Glomerular visceral epithelial cell (primary cell): ENCODE results near the gene TTYH2.

Experiments used
- DNase-seq: peaks from one replicate; pipeline ENCODE4 v3.0.0-alpha.2; 2016; ENCODE audit errors: extremely low spot score

TTYH2 gene

DNA sequence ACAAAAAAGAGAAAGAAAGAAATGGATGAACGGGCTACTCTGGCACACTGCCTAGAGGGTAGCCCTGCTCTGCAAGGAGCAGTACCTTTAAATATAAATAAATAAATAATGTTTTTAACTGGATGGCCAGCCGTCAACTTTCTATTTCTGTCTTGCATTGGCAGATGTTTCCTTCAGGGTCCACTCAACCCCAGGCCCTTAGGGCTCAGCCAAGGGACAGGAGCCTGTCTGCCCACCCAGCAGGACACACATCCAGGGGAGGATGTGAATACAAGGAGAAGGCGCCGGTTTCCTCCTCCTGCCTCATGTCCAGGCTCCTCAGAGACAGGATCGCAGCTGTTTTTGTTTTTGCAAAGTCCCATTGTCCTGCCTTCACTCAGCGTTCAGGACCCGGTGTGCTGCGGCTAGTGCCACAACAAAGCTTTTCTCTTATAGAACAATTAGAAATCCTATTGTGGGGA lies 22.6 kb downstream of the TTYH2 start:
- no peak for DNase-seq

DNA sequence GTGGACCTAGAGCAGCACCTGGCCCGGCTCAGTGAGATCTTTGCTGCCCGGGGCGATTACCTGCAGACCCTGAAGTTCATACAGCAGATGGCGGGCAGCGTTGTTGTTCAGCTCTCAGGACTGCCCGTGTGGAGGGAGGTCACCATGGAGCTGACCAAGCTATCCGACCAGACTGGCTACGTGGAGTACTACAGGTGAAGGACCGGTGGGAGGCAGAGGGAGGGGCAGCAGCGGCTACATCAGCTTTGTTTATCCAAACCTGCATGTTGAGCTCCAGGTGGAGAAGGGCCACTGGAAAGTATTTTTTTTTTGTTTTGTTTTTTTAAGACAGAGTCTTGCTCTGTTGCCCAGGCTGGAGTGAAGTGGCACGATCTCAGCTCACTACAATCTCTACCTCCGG lies 23.9 kb downstream of the TTYH2 start:
- DNase-seq, result no peak

DNA sequence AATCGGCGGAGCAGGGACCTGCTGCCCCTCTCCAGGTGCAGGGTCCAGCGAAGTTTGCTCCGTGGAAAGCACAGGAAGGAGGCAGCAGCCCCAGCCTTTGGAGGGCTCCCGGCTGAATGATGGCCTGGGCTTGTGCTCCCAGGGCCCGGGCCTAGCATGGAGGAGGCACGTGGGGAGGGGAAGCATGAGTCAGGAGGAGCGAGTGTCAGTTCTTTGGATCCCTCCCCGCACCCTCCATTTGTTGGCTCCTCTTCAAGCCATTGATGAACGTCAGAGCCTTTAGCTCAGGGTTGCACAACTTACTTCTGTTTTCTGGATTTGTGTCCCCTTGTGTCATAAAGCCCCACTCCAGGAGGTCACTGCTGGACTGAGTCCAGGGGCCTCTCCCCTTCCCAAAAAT lies 25.8 kb downstream of the TTYH2 start:
- no peak for DNase-seq

DNA sequence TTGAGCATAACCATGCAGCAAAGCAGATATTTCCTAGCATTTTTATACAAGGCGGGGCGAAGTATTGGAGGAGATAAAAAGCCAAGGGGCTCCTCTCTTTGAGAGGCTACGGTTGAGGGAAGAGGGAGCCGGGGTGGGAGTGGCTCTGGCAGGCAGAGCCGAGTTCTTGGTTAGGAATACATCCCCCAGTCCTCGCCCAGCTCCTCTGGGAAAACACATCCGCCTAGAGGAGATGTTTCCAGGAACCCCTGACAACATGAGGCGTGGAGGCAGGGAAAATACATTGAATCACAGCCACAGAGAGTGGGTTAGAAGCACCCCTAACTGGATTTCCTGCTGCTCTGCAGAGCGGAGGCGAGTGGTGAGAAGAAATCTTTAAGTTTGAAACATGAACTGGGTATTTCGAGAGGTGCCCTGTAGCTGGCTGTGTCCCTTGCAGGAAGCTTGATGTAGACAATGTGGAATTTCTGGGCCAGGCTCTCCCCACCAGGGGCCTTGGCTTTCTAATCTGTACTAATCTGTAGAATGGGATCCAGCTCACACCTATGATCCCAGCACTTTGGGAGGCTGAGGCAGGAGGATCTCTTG lies 27.3 kb downstream of the TTYH2 start:
- DNase-seq, result no peak

DNA sequence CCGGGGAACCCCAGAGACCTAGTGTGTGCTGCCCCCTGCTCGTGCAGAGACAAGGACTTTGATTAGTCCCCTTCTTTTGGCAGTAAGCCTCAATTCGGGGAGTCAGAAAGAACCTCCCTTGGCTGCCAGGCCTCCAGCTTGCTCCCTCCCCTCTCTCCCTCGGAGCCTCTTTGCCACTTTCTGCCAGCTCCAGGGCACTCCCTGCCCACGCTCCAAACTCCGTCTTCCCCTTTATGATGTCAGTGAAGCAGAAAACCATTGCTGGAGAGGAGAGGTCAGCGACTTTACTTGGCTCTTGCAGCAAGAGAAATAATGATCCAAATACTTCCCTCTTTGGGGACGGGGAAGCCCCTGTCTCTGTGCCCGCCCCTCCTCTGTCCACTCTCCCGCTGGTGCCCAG lies 28.1 kb downstream of the TTYH2 start:
- DNase-seq, result no peak

DNA sequence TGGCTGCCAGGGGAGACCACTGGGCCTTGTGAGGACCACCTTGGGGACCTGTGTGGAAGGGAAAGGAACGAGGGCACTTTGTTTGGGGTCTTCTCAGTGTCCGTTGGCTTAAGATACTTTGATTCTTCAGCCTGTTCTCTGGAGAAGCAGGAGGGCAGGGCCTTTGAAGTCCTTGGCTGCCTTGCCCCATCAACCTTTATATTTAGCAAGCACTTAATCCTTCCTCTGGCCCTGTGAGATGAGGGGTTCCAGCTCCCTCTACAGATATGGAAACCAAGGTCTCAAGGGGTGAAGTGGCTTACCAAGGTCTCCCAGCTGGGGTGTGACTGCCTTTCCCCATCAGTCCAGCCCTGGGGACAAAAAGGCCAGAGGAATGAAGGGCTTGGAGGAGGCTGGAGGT lies 28.5 kb downstream of the TTYH2 start:
- no peak for DNase-seq

DNA sequence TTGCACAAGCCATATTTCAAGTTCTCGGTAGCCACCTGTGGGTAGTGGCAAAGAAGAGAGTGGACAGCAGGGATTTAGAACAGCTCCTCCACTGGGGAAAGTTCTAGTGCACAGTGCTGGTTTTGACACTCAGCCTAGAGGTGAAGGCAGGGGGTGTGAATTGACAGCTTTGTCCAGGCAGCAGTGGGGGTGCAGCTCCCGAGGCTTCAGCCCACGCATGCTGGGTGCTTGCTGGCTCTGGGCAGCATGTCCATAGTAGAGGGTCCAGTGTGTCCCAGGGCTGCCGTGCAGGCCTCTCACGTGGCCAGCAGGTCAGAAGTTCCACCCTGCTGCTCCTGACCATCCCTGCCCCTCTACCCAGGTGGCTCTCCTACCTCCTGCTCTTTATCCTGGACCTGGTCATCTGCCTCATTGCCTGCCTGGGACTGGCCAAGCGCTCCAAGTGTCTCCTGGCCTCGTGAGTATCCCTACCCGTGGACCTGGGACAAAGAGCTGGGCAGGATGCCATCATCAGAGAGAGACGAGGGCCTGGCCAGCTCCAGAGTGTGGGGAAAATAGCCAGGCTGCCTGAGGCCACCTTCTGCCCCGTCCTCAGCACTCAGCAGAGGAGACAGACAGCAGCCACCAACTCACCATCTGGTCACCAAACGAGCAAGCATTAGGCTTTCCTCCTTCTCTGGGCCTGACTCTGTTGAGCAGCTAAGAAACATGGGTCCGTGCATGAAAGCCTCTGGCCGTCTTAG lies 29.8 kb downstream of the TTYH2 start:
- DNase-seq, result no peak

DNA sequence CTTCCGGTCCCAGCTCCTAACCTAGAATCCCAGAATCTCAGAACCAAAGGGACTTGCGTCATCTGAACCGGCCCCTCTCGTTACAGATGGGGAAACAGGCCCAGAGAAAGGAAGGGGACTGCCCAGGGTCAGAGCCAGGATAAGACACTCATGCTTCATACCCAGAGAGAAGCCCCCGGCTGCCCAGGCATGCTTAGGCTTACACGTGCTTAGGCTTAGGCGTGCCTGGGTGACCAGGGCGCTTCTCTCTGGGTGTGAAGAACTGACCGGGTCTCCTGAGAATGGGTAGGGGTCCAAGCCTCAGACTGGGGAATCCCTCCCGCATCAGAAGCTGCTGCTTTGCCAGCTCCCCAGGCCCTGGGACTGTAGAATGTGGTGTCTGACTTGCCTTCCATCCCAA lies 30.8 kb downstream of the TTYH2 start:
- no peak for DNase-seq

DNA sequence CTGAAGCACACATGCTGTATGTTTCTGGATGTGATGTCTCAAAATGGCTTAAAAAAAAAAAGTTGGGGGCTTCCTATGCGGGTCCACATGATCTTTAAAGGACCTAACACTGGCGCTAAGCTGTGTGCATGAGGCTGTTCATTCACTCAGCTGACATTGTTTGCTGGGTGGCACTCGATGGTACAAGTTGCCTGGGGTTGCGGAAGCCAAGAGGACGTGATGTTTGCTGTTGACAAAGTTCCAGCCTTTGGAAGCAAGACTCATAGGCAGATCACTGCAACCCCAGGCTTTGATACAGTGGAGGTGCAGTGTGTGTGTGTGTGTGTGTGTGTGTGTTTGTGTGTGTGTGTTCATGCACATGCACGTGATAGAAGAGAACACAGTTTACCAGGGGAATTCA lies 31.2 kb downstream of the TTYH2 start:
- DNase-seq, result no peak

DNA sequence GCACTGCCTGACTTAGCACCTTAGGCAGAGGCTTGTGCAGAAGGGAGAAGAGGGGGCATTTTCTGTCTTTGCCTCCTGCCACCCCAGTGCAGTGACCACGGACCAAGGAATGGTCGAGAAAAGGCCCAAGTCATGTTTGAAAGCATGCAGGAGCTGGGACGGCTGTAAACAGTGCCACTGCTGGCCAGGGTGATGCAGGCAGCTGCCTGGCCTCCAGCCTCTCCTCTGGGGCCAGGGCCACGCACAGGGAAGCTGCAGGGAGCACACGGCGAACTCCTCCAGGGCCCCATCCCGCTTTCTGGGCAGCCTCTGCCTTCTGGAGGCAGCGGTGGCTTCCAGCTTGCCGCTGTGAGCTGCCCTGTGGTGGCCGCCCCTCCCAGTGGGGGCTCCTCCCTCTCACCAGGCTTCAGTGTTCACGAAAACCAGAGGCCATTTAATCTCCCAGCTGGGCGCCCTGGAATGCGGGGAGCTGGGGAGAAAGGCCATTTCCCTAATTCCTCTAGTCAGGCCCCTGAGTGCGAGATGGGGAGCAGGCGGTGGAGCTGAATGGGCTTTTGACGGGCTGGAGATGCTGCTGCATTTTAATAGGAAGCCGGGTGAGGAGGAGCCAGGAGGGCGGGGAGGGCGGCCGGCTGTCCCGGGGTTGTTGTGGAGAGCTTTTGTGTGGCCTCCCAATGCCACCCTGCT lies 31.9 kb downstream of the TTYH2 start:
- no peak for DNase-seq

DNA sequence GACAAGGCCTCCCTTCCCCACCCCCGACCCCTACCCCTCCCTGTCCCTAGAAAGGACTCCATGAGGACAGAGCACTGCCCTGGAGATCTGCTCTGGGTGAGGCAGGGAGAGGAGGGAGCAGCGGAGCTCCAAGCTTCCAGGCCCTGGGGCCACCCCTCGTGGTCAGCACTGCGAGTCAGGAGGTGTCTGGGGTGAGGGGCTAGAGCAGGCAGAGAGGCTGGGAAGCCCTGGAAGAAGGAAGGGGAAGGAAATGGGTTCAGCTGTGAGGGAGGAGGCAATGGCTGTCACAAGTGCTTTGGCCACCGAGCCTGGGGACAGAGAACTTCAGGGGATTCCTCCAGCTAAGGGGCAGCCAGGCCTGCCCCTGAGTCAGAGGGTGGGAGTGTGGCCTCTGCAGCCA lies 32.5 kb downstream of the TTYH2 start:
- DNase-seq, result no peak

DNA sequence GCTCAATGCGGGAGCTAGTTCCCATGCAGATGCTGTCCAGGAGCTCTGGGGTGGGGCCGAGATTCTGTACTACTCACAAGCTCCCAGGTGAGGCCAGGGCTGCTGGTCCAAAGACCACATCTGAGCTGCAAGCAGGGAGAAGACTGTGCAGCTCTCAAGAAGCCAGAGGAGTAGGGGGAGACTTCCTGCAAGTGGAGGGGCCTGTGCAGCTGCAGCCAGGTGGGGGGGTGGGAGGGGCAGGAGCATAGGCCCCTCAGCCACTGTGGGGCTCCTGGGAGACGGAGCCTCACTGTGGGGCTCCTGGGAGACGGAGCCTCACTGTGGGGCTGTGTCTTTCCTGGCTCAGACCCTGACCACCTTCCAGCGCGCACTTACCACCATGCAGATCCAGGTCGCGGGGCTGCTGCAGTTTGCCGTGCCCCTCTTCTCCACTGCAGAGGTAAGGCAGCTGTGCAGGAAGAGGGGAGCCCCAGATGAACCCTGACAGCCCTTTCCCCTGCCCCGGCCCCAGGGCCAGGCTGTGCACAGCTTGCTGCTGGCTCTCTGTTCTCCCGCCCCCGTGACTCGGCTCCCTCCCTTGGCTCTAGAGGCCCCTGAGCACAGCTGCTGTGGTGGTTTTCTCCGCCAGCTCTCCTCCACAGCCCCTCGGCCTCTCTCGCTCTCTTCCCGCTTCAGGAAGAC lies 36.4 kb downstream of the TTYH2 start:
- DNase-seq, result no peak

DNA sequence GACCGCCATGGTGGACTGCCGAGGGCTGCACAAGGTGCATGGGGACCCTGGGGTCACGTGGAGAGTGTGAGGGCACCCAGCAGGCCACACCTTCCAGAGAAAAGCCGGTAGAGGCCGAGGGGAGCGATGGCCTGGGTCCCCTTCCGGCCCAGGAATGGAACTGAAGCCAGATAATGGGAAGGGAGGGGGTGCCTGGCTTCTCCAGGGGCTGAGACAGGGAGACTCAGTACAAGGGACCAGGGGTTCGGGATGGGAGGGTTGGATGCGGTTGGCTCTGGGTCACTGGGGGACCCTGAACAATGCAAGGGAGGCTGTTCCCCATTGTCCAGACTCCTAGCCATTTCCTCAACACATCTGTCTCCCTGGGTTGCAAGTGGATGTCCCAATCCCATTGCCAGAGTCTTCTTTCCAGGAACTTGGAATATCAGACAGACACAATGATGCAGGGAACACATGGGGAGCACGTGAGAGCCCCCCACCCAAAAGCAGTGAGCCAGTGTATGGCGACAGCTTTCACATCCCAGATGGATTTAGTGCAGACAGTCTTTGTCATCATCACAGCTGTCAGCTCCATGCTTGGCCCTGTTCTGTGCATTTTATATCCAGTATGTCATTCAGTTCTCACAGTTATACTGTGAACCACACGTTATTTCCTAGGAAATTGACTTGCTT lies 37.1 kb downstream of the TTYH2 start:
- no peak for DNase-seq

DNA sequence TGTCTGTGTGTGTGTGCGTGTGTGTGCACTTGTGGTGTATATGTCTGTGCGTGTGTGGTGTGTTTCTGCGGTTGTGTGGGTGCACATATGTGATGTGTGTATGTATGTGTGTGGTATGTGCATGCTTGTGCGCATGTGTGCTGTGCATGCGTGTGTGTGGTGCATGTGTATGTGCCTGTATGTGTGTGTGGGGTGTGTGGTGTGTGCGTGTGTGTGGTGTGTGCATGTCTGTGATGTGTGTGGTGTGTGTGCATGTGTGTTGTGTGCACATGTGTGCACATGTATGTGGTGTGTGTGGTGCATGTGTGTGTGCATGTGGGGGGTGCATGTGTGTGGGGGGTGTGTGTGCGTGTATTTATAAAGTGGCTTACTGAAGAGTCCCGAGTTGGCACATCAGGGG lies 37.7 kb downstream of the TTYH2 start:
- DNase-seq, result no peak

DNA sequence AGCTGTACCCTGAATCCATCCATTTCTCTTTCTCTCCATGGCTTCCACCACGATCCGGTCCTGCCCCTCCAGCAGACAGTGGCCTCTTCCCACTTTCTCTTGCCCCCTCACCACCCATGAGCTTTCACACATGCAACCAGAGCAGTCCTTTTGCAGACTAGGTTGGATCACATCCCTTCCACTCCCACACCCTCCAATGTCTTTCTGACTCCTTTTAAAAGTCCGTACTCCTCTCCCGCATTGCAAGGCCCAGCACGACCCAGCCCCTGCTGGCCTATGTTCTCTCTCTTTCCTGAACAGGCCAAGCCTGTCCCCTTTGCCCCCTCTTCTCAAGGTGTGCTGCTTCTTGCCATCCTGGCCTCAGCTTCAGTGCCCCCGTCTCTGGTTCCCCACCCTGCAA lies 38.2 kb downstream of the TTYH2 start:
- DNase-seq, result no peak

DNA sequence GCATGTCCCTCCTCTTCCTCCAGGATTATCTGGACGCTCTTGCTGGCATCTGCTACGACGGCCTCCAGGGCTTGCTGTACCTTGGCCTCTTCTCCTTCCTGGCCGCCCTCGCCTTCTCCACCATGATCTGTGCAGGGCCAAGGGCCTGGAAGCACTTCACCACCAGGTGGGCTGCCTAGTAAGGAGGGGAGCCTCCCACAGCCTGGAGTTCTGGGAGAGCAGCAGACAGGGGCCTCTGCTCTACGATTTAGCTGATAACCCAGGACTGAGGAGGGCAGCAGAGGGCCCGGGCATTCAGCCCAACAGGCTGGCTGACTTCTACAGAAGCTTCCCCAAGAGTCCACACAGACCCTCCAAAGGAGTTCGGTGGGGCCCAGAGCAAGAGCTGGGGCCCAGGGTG lies 38.8 kb downstream of the TTYH2 start:
- no peak for DNase-seq

DNA sequence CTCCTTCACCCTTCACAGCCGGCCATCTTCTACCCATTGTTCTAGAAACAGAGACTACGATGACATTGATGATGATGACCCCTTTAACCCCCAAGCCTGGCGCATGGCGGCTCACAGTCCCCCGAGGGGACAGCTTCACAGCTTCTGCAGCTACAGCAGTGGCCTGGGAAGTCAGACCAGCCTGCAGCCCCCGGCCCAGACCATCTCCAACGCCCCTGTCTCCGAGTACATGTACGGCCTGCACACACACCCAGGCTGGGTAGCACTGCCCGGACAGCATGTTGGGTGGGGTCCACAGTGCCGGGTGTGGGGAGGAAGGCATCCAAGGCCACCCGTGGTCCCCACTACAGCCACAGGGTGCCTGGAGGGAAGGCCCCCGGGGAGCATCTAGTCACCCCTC lies 39.7 kb downstream of the TTYH2 start:
- no peak for DNase-seq

DNA sequence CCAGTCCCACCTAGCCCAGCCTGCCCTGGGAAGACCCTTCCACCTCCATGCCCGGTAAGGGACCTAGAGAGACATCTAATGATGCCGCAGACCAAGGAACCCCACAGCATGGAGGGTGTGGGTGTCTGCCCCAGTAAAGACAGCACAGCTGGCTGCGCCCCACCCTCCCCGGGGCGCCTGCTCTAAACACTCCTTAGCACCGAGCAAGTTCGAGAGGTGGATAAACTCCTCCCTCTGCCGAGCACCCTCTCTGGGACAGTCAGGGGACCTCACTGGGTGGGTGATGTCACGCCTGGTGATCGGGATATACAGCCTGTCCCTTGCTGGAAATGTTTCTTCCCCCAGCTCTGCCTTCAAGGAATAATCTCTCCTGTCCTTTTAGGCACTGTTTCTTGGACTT lies 43.9 kb downstream of the TTYH2 start:
- no peak for DNase-seq

DNA sequence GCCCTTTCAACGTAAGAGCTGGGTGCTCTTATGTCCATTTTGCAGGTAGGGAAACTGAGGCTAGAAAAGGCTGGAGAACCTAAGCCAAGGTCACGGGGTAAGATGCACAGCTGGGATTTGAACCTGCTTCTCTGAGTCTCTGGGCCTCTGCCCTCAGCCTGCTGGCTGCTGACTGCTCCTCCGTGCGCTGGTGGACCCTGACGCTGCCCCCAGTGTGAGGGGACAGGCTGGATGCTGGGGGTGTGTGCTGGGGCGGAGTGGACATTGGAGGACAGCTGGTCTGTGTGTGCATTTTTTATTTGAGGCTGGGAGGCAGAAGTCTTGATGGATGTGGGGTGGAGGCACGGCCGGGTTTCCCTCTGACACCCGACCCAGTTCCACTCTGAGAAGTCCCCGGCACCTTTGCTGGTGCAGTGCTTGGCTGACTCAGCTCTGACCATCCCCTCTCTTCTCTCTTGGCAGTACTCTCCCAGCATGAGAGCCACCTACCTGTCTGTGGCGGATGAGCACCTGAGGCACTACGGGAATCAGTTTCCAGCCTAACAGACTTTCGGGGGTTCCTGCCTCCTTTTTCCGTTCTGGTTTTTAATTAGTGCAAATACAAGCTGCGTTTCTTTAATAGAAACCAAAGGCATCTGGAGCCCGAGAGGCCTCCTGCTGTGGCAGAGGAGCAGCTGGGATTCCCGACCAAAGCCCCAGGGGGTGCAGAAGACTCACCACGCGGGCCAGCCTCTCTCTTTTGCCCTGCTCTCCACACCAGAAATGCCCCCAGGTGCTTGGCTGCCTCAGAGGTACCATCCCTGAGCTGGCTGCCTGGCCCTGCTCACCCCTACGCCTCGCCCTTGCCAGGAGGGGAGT lies 46.5 kb downstream of the TTYH2 start:
- DNase-seq, result no peak

DNA sequence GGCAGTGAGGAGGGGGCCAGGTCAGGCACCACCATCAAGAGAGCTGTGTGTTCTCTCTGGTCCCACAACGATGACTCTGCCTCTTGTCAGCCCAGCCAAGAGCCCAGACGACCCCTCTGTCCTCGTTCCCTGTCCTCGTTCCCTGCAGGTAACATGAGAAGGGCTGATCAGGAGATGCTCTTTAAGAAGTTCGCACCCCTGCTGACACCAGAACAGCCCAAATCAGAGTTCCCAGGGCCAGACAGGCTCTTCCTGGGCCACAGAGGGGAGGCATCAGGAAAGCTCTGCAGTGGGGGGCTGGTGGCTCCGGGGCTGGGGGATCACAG lies 47.1 kb downstream of the TTYH2 start:
- DNase-seq, result no peak

DNA sequence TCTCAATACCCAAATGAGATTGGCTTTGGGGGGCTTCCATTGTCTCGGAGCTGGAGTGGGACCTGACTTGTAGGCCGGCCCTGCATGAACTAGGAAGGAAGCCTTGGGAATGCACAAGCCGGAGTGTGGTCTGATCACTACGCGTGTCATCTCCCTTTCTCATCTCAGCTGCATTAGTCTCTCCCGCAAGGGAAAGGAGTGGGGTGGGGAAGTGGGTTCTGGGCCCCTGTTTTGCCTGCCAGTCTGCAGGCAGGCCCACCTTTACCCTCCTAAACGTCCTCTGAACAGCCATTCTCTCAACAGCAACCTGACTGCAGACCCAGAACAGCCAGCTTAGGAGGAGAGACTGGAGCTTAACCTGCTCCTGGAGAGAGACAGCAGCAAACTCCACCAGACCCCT lies 49.2 kb downstream of the TTYH2 start:
- no peak for DNase-seq
